Body of pancreas (tissue), 4 donors: ENCODE measurements around the gene KCND2. TPM values are rescaled to one million over a fixed set of nuclear protein-coding genes. Genes with fewer than 3 reads are reported as not detected.

Experiments used
- ATAC-seq: fragments of 150-250 bp; one replicate; pipeline ENCODE4 v1.9.1; 2016
- DNase-seq, 4 donors: peaks; one replicate each; pipeline ENCODE4 v3.0.0-alpha.2; 2019
- H3K27ac ChIP-seq, 4 donors: fragments of 200-600 bp; sonication (generic); 1 replicate in 3 of 4; 2 replicates in 1 of 4; pipeline versions ENCODE4 v1.5.1 to v1.6.1; 2016 to 2019; ENCODE audit warnings: mild to moderate bottlenecking in 1 of 4, mixed read lengths in 1 of 4, moderate library complexity in 1 of 4
- H3K27me3 ChIP-seq, 2 donors: fragments of 200-600 bp; sonication (generic); one replicate each; pipeline ENCODE4 v1.6.0; 2016; ENCODE audit warnings: mild to moderate bottlenecking in 1 of 2
- H3K36me3 ChIP-seq, 2 donors: fragments of 200-600 bp; sonication (generic); replicated peaks in 1 of 2; 2 replicates each; pipeline ENCODE4 v1.5.1; 2016; ENCODE audit warnings: low read depth in 2 of 2; ENCODE audit not compliant: insufficient read depth in 1 of 2
- H3K4me1 ChIP-seq: fragments of 200-600 bp; sonication (generic); one replicate; pipeline ENCODE4 v1.6.0; 2016
- H3K4me3 ChIP-seq, 2 donors: fragments of 200-600 bp; sonication (generic); 1 replicate in 1 of 2; 2 replicates in 1 of 2; pipeline ENCODE4 v1.5.1; 2016 to 2019
- H3K9me3 ChIP-seq, 3 donors: fragments of 200-600 bp; sonication (generic); 1 replicate in 2 of 3; 2 replicates in 1 of 3; pipeline ENCODE4 v1.5.1; 2016
- CTCF ChIP-seq, 7 experiments: fragments of 450-650 bp in 4 of 7; fragments of 200-600 bp in 3 of 7; sonication (generic) in 3 of 7; IDR thresholded peaks; one replicate each; pipeline ENCODE4 v1.5.1; 2016 to 2019; ENCODE audit warnings: antibody characterized with exemption in 7 of 7
- POLR2A ChIP-seq, 3 donors: fragments of 450-650 bp; IDR thresholded peaks; one replicate each; pipeline ENCODE4 v1.6.1; 2016; ENCODE audit warnings: antibody characterized with exemption in 3 of 3, mild to moderate bottlenecking in 2 of 3
- WGBS, 2 donors: methylation state at CpG; one replicate each; pipeline ENCODE4 v1.1.5; 2017; 5-methylcytosine and 5-hydroxymethylcytosine counted together
- intact Hi-C: fragments of 100-400 bp; cut with DNase I; formaldehyde crosslinking; loops from one replicate; pipeline ENCODE4 v1.15.1; 2023
- total RNA-seq, 2 donors: library from RNA; depleted of rRNA; stranded (reverse); fragments of >200 nt; gene quantifications; one replicate each; pipeline ENCODE4 v1.1.0, GENCODE V29; 2016

KCND2 gene
- total RNA-seq, 2 donors from 2014 or later: 0.52 to 0.66 TPM

DNA sequence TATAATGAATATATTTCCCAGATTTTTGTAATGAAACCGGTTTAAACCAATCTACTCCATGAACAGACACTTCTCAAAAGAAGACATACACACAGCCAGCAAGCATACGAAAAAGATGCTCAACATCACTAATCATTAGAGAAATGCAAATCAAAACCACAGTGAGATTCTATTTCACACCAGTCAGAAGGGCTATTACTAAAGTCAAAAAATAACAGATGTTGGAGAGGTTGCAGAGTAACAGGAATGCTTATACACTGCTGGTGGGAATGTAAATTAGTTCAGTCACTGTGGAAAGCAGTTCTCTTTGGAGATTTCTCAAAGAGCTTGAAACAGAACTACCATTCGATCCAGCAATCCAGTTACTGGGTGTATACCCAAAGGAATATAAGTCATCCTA is 344.3 kb downstream of the KCND2 start:
- Histone ChIP-seq H3K36me3 (no peaks in the 10 kb centered on the region), H3K4me1 (no peaks in the 10 kb centered on the region), H3K27me3 (no peaks in the 10 kb centered on the region), H3K4me3 (no peak overlapping the region), H3K9me3 (no peaks in the 10 kb centered on the region), H3K27ac (no peak overlapping the region)
- DNase-seq (no peak), ATAC-seq (no peak)
- TF ChIP-seq POLR2A (IDR thresholded peaks at IDR 0.05): no peak
- TF ChIP-seq CTCF (IDR thresholded peaks at IDR 0.05): no peak
- intact Hi-C loops: no loop called here
- 61% methylated on average over 3 of the region's 3 CpGs for WGBS, 2 donors

- Histone ChIP-seq H3K9me3 (no peaks in the 10 kb centered on the region), H3K36me3 (no peaks in the 10 kb centered on the region), H3K27ac (no peak overlapping the region), H3K4me1 (no peaks in the 10 kb centered on the region), H3K4me3 (no peak overlapping the region), H3K27me3 (no peaks in the 10 kb centered on the region)
- WGBS, 2 donors: 47 to 54% methylated on average over 1 of the region's 1 CpG
- no peak for DNase-seq
- no peak for ATAC-seq
- intact Hi-C loops: no loop called here
- TF ChIP-seq POLR2A (IDR thresholded peaks at IDR 0.05) (no peak), CTCF (IDR thresholded peaks at IDR 0.05) (no peak)
These were observed 355.3 kb downstream of the KCND2 start for GRCh38 chr7:120628251-120628650.

GRCh38 chr7:120639884-120640283 is 366.9 kb downstream of the KCND2 start:
- no peak for DNase-seq
- no peaks in the 10 kb centered on the region for H3K27me3 ChIP-seq
- no peak for TF ChIP-seq CTCF (IDR thresholded peaks at IDR 0.05)
- TF ChIP-seq POLR2A (IDR thresholded peaks at IDR 0.05): no peak
- H3K36me3 ChIP-seq: no peaks in the 10 kb centered on the region
- no peaks in the 10 kb centered on the region for H3K4me1 ChIP-seq
- H3K9me3 ChIP-seq: no peaks in the 10 kb centered on the region
- H3K27ac ChIP-seq: no peak overlapping the region
- ATAC-seq: no peak
- no peak overlapping the region for H3K4me3 ChIP-seq
- intact Hi-C loops: no loop called here

- H3K27ac ChIP-seq: no peak overlapping the region
- DNase-seq: no peak
- no peaks in the 10 kb centered on the region for H3K9me3 ChIP-seq
- no peak overlapping the region for H3K4me3 ChIP-seq
- 68 to 79% methylated on average over 1 of the region's 1 CpG for WGBS, 2 donors
- no peak for TF ChIP-seq CTCF (IDR thresholded peaks at IDR 0.05)
- no peak for TF ChIP-seq POLR2A (IDR thresholded peaks at IDR 0.05)
- ATAC-seq: peak; percentile 15
- no peaks in the 10 kb centered on the region for H3K4me1 ChIP-seq
- H3K27me3 ChIP-seq: no peaks in the 10 kb centered on the region
- intact Hi-C loops: no loop called here
- no peaks in the 10 kb centered on the region for H3K36me3 ChIP-seq
These were observed 373.0 kb downstream of the KCND2 start for GRCh38 chr7:120645966-120646365.

DNA sequence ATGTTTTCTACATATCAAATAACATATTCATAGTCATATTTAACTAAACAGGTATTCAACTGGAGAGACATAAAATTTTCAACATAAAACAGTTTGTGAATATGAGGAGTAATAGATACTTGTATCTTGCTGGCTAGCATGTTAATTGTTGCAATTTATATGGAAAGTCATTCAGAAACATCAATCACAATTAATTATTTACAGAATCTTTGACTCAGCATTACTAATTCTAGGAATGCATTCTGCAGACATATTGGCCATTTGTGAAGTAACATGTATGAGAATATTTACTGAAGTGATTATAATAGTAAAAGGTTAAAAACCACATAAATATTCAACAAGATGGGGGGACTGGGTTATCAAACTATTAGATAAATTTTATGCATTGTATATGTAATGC is 381.3 kb downstream of the KCND2 start:
- DNase-seq: no peak
- no peak for ATAC-seq
- no peaks in the 10 kb centered on the region for H3K9me3 ChIP-seq
- no peaks in the 10 kb centered on the region for H3K4me1 ChIP-seq
- H3K27ac ChIP-seq: no peak overlapping the region
- intact Hi-C loops: no loop called here
- H3K27me3 ChIP-seq: no peaks in the 10 kb centered on the region
- H3K36me3 ChIP-seq: no peaks in the 10 kb centered on the region
- H3K4me3 ChIP-seq: no peak overlapping the region
- TF ChIP-seq POLR2A (IDR thresholded peaks at IDR 0.05) (no peak), CTCF (IDR thresholded peaks at IDR 0.05) (no peak)
